Measurements from ENCODE around the gene NR4A2. TPM values are rescaled to one million over a fixed set of nuclear protein-coding genes. Genes with fewer than 3 reads are reported as not detected.

Gene NR4A2
- 10 to 100 TPM; 27.5 to 36.1 TPM for total RNA-seq

GRCh38 chr2:156332534-156333273 is at the start of gene NR4A2:
TSS of gene NR4A2 (minus strand) at chr2:156332721. CDS start at chr2:156330186, 2,535 bp downstream.
- DNase-seq (peak; percentile 89 to 91), ATAC-seq (replicated peaks in 1 of 2) (peak; percentile 70 to 74)
- Mint-ChIP-seq H3K4me1 (ENCODE audit: low read depth) (peaks cover 70% of the 10 kb centered on the region), H3K27me3 (ENCODE audit: low read depth) (peaks cover 13% of the 10 kb centered on the region), H3K4me3 (peak within 1 kb of the TSS; percentile 96 to 98), H3K27ac (peak within 1 kb of the TSS; percentile 97), H3K9me3 (no peaks in the 10 kb centered on the region), H3K36me3 (ENCODE audit: insufficient read depth in 2 of 2) (peaks cover 18 to 22% of the 10 kb centered on the region in 2 donors)

GRCh38 chr2:156380117-156380645 is 47.7 kb upstream of the NR4A2 start:
- Mint-ChIP-seq H3K27me3 (ENCODE audit: low read depth) (no peaks in the 10 kb centered on the region), H3K4me1 (ENCODE audit: low read depth) (peaks cover 32% of the 10 kb centered on the region), H3K36me3 (ENCODE audit: insufficient read depth in 2 of 2) (peaks cover 0 to 3% of the 10 kb centered on the region in 2 donors), H3K27ac (no peak overlapping the region), H3K4me3 (no peak overlapping the region), H3K9me3 (peaks cover 2 to 4% of the 10 kb centered on the region in 2 donors)
- ATAC-seq (replicated peaks in 1 of 2) (peak; percentile 67 to 75), DNase-seq (no peak)

GRCh38 chr2:156379714-156380113 is 47.2 kb upstream of the NR4A2 start:
- Mint-ChIP-seq H3K4me3 (no peak overlapping the region), H3K4me1 (ENCODE audit: low read depth) (peaks cover 27% of the 10 kb centered on the region), H3K9me3 (peaks cover 2 to 6% of the 10 kb centered on the region in 2 donors), H3K36me3 (ENCODE audit: insufficient read depth in 2 of 2) (peaks cover 2 to 3% of the 10 kb centered on the region in 2 donors), H3K27me3 (ENCODE audit: low read depth) (no peaks in the 10 kb centered on the region), H3K27ac (no peak overlapping the region)
- DNase-seq, result no peak
- no peak for ATAC-seq (replicated peaks in 1 of 2)

GRCh38 chr2:156379071-156379470 is 46.5 kb upstream of the NR4A2 start:
- H3K36me3 Mint-ChIP-seq (ENCODE audit: insufficient read depth in 2 of 2), result peaks cover 4 to 6% of the 10 kb centered on the region in 2 donors
- peak in 1 of 2 donors; percentile 40 for ATAC-seq (replicated peaks in 1 of 2)
- no peaks in the 10 kb centered on the region for H3K27me3 Mint-ChIP-seq (ENCODE audit: low read depth)
- H3K4me1 Mint-ChIP-seq (ENCODE audit: low read depth), result peaks cover 24% of the 10 kb centered on the region
- peaks cover 2 to 8% of the 10 kb centered on the region in 2 donors for H3K9me3 Mint-ChIP-seq
- H3K4me3 Mint-ChIP-seq, result no peak overlapping the region
- no peak overlapping the region for H3K27ac Mint-ChIP-seq
- DNase-seq, result no peak

- H3K36me3 Mint-ChIP-seq (ENCODE audit: insufficient read depth in 2 of 2), result no peaks in the 10 kb centered on the region
- peaks cover 2% of the 10 kb centered on the region for H3K27me3 Mint-ChIP-seq (ENCODE audit: low read depth)
- DNase-seq, result no peak
- no peak overlapping the region for H3K4me3 Mint-ChIP-seq
- no peak for ATAC-seq (replicated peaks in 1 of 2)
- H3K4me1 Mint-ChIP-seq (ENCODE audit: low read depth), result no peaks in the 10 kb centered on the region
- no peak overlapping the region for H3K27ac Mint-ChIP-seq
- H3K9me3 Mint-ChIP-seq, result no peaks in the 10 kb centered on the region
These were observed 34.2 kb upstream of the NR4A2 start for GRCh38 chr2:156366753-156367152.

- Mint-ChIP-seq H3K4me1 (ENCODE audit: low read depth) (no peaks in the 10 kb centered on the region), H3K36me3 (ENCODE audit: insufficient read depth in 2 of 2) (no peaks in the 10 kb centered on the region), H3K4me3 (no peak overlapping the region), H3K27me3 (ENCODE audit: low read depth) (no peaks in the 10 kb centered on the region), H3K9me3 (no peaks in the 10 kb centered on the region), H3K27ac (no peak overlapping the region)
- DNase-seq (no peak), ATAC-seq (replicated peaks in 1 of 2) (no peak)
These were observed 30.6 kb upstream of the NR4A2 start for GRCh38 chr2:156363141-156363540.

- H3K9me3 Mint-ChIP-seq, result no peaks in the 10 kb centered on the region
- no peaks in the 10 kb centered on the region for H3K4me1 Mint-ChIP-seq (ENCODE audit: low read depth)
- no peak overlapping the region for H3K27ac Mint-ChIP-seq
- H3K36me3 Mint-ChIP-seq (ENCODE audit: insufficient read depth in 2 of 2), result no peaks in the 10 kb centered on the region
- H3K27me3 Mint-ChIP-seq (ENCODE audit: low read depth), result no peaks in the 10 kb centered on the region
- no peak for DNase-seq
- no peak overlapping the region for H3K4me3 Mint-ChIP-seq
- no peak for ATAC-seq (replicated peaks in 1 of 2)
These were observed 23.7 kb upstream of the NR4A2 start for GRCh38 chr2:156356014-156356754.

GRCh38 chr2:156352911-156353310 is 20.4 kb upstream of the NR4A2 start:
- no peaks in the 10 kb centered on the region for H3K9me3 Mint-ChIP-seq
- no peak overlapping the region for H3K27ac Mint-ChIP-seq
- H3K4me3 Mint-ChIP-seq, result no peak overlapping the region
- H3K4me1 Mint-ChIP-seq (ENCODE audit: low read depth), result no peaks in the 10 kb centered on the region
- H3K27me3 Mint-ChIP-seq (ENCODE audit: low read depth), result no peaks in the 10 kb centered on the region
- H3K36me3 Mint-ChIP-seq (ENCODE audit: insufficient read depth in 2 of 2), result no peaks in the 10 kb centered on the region
- DNase-seq (no peak), ATAC-seq (replicated peaks in 1 of 2) (no peak)

GRCh38 chr2:156350374-156351142 is 18.0 kb upstream of the NR4A2 start:
- Mint-ChIP-seq H3K4me1 (ENCODE audit: low read depth) (no peaks in the 10 kb centered on the region), H3K27ac (no peak overlapping the region), H3K4me3 (no peak overlapping the region), H3K36me3 (ENCODE audit: insufficient read depth in 2 of 2) (no peaks in the 10 kb centered on the region), H3K9me3 (no peaks in the 10 kb centered on the region), H3K27me3 (ENCODE audit: low read depth) (no peaks in the 10 kb centered on the region)
- ATAC-seq (replicated peaks in 1 of 2), result no peak
- no peak for DNase-seq

GRCh38 chr2:156349605-156350004 is 17.1 kb upstream of the NR4A2 start:
- H3K4me1 Mint-ChIP-seq (ENCODE audit: low read depth), result peaks cover 2% of the 10 kb centered on the region
- ATAC-seq (replicated peaks in 1 of 2) (no peak), DNase-seq (no peak)
- no peaks in the 10 kb centered on the region for H3K27me3 Mint-ChIP-seq (ENCODE audit: low read depth)
- no peaks in the 10 kb centered on the region for H3K9me3 Mint-ChIP-seq
- H3K4me3 Mint-ChIP-seq, result no peak overlapping the region
- no peaks in the 10 kb centered on the region for H3K36me3 Mint-ChIP-seq (ENCODE audit: insufficient read depth in 2 of 2)
- H3K27ac Mint-ChIP-seq, result no peak overlapping the region

- no peak for DNase-seq
- ATAC-seq (replicated peaks in 1 of 2), result no peak
- H3K27me3 Mint-ChIP-seq (ENCODE audit: low read depth), result no peaks in the 10 kb centered on the region
- H3K4me1 Mint-ChIP-seq (ENCODE audit: low read depth), result peaks cover 7% of the 10 kb centered on the region
- H3K4me3 Mint-ChIP-seq, result no peak overlapping the region
- no peak overlapping the region for H3K27ac Mint-ChIP-seq
- no peaks in the 10 kb centered on the region for H3K9me3 Mint-ChIP-seq
- H3K36me3 Mint-ChIP-seq (ENCODE audit: insufficient read depth in 2 of 2), result no peaks in the 10 kb centered on the region
These were observed 16.6 kb upstream of the NR4A2 start for GRCh38 chr2:156349161-156349560.

GRCh38 chr2:156347431-156347830 is 14.9 kb upstream of the NR4A2 start:
- Mint-ChIP-seq H3K4me1 (ENCODE audit: low read depth) (peaks cover 17% of the 10 kb centered on the region), H3K4me3 (no peak overlapping the region), H3K27ac (no peak overlapping the region), H3K36me3 (ENCODE audit: insufficient read depth in 2 of 2) (no peaks in the 10 kb centered on the region), H3K27me3 (ENCODE audit: low read depth) (no peaks in the 10 kb centered on the region), H3K9me3 (no peaks in the 10 kb centered on the region)
- ATAC-seq (replicated peaks in 1 of 2) (no peak), DNase-seq (no peak)

GRCh38 chr2:156346731-156347130 is 14.2 kb upstream of the NR4A2 start:
- Mint-ChIP-seq H3K27me3 (ENCODE audit: low read depth) (no peaks in the 10 kb centered on the region), H3K9me3 (no peaks in the 10 kb centered on the region), H3K4me3 (no peak overlapping the region), H3K4me1 (ENCODE audit: low read depth) (peaks cover 17% of the 10 kb centered on the region), H3K36me3 (ENCODE audit: insufficient read depth in 2 of 2) (no peaks in the 10 kb centered on the region), H3K27ac (no peak overlapping the region)
- ATAC-seq (replicated peaks in 1 of 2), result no peak
- no peak for DNase-seq
